Measurements from ENCODE around the gene CNGA2.

DNA sequence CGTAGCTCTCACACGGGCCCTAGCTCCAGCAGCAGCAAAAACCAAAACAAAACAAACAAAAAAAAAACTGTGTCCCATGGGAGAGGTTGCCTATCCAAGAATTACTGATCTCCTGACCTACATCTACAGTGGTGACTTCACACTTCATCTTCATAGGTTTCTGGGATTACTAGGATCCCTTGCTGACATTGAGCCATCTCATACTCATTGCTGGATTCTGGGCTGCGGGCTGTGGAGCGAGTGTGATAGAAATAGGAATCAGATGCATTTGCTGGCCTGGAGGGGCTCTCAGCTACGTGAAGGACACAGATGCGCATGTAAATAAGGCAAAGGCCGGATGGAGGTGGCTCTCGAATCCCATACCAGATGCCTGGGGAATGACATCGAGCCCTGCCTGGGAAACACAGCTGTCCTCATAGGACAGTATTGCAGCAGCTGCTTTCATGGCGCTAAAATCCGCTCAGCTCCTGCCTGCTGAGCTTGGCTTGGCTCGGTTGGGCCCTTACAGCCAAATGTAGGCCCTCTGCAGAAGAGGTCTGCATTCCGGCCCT, 41.7 kb downstream of the CNGA2 start:
- TF ChIP-seq EZH2 (IDR thresholded peaks at IDR 0.05; ENCODE audit: borderline replicate concordance, insufficient read depth, low read length, poor library complexity, severe bottlenecking), result no peak
- TF ChIP-seq, protein P1, sequence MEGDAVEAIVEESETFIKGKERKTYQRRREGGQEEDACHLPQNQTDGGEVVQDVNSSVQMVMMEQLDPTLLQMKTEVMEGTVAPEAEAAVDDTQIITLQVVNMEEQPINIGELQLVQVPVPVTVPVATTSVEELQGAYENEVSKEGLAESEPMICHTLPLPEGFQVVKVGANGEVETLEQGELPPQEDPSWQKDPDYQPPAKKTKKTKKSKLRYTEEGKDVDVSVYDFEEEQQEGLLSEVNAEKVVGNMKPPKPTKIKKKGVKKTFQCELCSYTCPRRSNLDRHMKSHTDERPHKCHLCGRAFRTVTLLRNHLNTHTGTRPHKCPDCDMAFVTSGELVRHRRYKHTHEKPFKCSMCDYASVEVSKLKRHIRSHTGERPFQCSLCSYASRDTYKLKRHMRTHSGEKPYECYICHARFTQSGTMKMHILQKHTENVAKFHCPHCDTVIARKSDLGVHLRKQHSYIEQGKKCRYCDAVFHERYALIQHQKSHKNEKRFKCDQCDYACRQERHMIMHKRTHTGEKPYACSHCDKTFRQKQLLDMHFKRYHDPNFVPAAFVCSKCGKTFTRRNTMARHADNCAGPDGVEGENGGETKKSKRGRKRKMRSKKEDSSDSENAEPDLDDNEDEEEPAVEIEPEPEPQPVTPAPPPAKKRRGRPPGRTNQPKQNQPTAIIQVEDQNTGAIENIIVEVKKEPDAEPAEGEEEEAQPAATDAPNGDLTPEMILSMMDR (IDR thresholded peaks at IDR 0.05; ENCODE audit: poor library complexity, severe bottlenecking), result no peak
- TF ChIP-seq, protein P2, sequence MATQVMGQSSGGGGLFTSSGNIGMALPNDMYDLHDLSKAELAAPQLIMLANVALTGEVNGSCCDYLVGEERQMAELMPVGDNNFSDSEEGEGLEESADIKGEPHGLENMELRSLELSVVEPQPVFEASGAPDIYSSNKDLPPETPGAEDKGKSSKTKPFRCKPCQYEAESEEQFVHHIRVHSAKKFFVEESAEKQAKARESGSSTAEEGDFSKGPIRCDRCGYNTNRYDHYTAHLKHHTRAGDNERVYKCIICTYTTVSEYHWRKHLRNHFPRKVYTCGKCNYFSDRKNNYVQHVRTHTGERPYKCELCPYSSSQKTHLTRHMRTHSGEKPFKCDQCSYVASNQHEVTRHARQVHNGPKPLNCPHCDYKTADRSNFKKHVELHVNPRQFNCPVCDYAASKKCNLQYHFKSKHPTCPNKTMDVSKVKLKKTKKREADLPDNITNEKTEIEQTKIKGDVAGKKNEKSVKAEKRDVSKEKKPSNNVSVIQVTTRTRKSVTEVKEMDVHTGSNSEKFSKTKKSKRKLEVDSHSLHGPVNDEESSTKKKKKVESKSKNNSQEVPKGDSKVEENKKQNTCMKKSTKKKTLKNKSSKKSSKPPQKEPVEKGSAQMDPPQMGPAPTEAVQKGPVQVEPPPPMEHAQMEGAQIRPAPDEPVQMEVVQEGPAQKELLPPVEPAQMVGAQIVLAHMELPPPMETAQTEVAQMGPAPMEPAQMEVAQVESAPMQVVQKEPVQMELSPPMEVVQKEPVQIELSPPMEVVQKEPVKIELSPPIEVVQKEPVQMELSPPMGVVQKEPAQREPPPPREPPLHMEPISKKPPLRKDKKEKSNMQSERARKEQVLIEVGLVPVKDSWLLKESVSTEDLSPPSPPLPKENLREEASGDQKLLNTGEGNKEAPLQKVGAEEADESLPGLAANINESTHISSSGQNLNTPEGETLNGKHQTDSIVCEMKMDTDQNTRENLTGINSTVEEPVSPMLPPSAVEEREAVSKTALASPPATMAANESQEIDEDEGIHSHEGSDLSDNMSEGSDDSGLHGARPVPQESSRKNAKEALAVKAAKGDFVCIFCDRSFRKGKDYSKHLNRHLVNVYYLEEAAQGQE (IDR thresholded peaks at IDR 0.05; ENCODE audit: borderline replicate concordance), result no peak
- no peak for TF ChIP-seq EP300 (conservative IDR thresholded peaks at IDR 0.05; ENCODE audit: poor library complexity, severe bottlenecking)
- no peak for TF ChIP-seq TAF1 (IDR thresholded peaks at IDR 0.05; ENCODE audit: low read depth)
- no peak for TF ChIP-seq RAD21 (conservative IDR thresholded peaks at IDR 0.05)
- TF ChIP-seq MXI1 (conservative IDR thresholded peaks at IDR 0.05; ENCODE audit: poor library complexity, severe bottlenecking), result no peak
- no peak for TF ChIP-seq SMC3 (conservative IDR thresholded peaks at IDR 0.05; ENCODE audit: poor library complexity)
- no peak for TF ChIP-seq POLR2AphosphoS5 (IDR thresholded peaks at IDR 0.05)
